Subcutaneous abdominal adipose tissue (tissue), 5 donors: ENCODE measurements around the gene WNK1.

Experiments
- H3K27ac ChIP-seq: one replicate; pipeline ENCODE4 v1.7.0; 2013; ENCODE audit warnings: low read depth, mild to moderate bottlenecking, inconsistent platforms, low read length, moderate library complexity
- H3K27me3 ChIP-seq, 5 donors: one replicate each; pipeline ENCODE4 v1.7.0; 2013; ENCODE audit warnings: low read length in 5 of 5, inconsistent platforms in 1 of 5; ENCODE audit not compliant: control insufficient read depth in 5 of 5, insufficient read depth in 4 of 5
- H3K36me3 ChIP-seq, 5 donors: one replicate each; pipeline ENCODE4 v1.7.0; 2013; ENCODE audit warnings: low read length in 5 of 5; ENCODE audit not compliant: control insufficient read depth in 5 of 5, insufficient read depth in 5 of 5
- H3K4me1 ChIP-seq, 5 donors: one replicate each; pipeline ENCODE4 v1.7.0; 2013; ENCODE audit warnings: low read length in 5 of 5, mild to moderate bottlenecking in 3 of 5, moderate library complexity in 1 of 5; ENCODE audit not compliant: control insufficient read depth in 5 of 5, insufficient read depth in 5 of 5
- H3K4me3 ChIP-seq, 5 donors: one replicate each; pipeline ENCODE4 v1.7.0; 2013; ENCODE audit warnings: low read length in 5 of 5, low read depth in 1 of 5
- H3K9ac ChIP-seq, 5 donors: one replicate each; pipeline ENCODE4 v1.7.0; 2013; ENCODE audit warnings: low read length in 5 of 5, mild to moderate bottlenecking in 4 of 5, moderate library complexity in 3 of 5
- H3K9me3 ChIP-seq, 5 donors: one replicate each; pipeline ENCODE4 v1.7.0; 2013; ENCODE audit warnings: low read length in 5 of 5; ENCODE audit not compliant: control insufficient read depth in 5 of 5
- donor health status: healthy.
- donor health status: healthy.
- donor health status: healthy.
- donor health status: healthy.
- donor health status: healthy.

WNK1 gene

GRCh38 chr12:851343-851742, 99.0 kb downstream of the WNK1 start:
- Histone ChIP-seq H3K27ac (peak overlapping the region; percentile 45), H3K27me3 (no peaks in the 10 kb centered on the region), H3K4me3 (no peak overlapping the region), H3K9me3 (no peaks in the 10 kb centered on the region), H3K9ac (peak overlapping the region in 1 of 5 donors; percentile 34), H3K4me1 (peaks cover 0 to 21% (median 12%) of the 10 kb centered on the region in 5 donors), H3K36me3 (no peaks in the 10 kb centered on the region)

GRCh38 chr12:851913-852312, 99.5 kb downstream of the WNK1 start:
- Histone ChIP-seq H3K27me3 (no peaks in the 10 kb centered on the region), H3K4me1 (peaks cover 0 to 21% (median 12%) of the 10 kb centered on the region in 5 donors), H3K27ac (peak overlapping the region; percentile 45), H3K9ac (no peak overlapping the region), H3K4me3 (no peak overlapping the region), H3K36me3 (peaks cover 0 to 3% (median 0%) of the 10 kb centered on the region in 5 donors), H3K9me3 (no peaks in the 10 kb centered on the region)

GRCh38 chr12:852864-853263, 100.5 kb downstream of the WNK1 start:
- Histone ChIP-seq H3K9me3 (no peaks in the 10 kb centered on the region), H3K27ac (no peak overlapping the region), H3K36me3 (peaks cover 0 to 11% (median 8%) of the 10 kb centered on the region in 5 donors), H3K4me3 (no peak overlapping the region), H3K9ac (peak overlapping the region in 1 of 5 donors; percentile 17), H3K27me3 (no peaks in the 10 kb centered on the region), H3K4me1 (peaks cover 0 to 22% (median 12%) of the 10 kb centered on the region in 5 donors)

- H3K36me3 ChIP-seq, result peaks cover 30 to 52% (median 39%) of the 10 kb centered on the region in 5 donors
- H3K4me1 ChIP-seq, result peaks cover 0 to 6% (median 0%) of the 10 kb centered on the region in 5 donors
- H3K27me3 ChIP-seq, result no peaks in the 10 kb centered on the region
- H3K4me3 ChIP-seq, result no peak overlapping the region
- H3K27ac ChIP-seq, result no peak overlapping the region
- no peaks in the 10 kb centered on the region for H3K9me3 ChIP-seq
- no peak overlapping the region for H3K9ac ChIP-seq
These were observed 105.2 kb downstream of the WNK1 start for GRCh38 chr12:857611-858010.

- Histone ChIP-seq H3K9ac (peak overlapping the region in 1 of 5 donors; percentile 51), H3K27ac (no peak overlapping the region), H3K27me3 (no peaks in the 10 kb centered on the region), H3K36me3 (peaks cover 47 to 77% (median 50%) of the 10 kb centered on the region in 5 donors), H3K4me3 (no peak overlapping the region), H3K4me1 (peaks cover 0 to under 1% (median 0%) of the 10 kb centered on the region in 5 donors), H3K9me3 (no peaks in the 10 kb centered on the region)
These were observed 110.0 kb downstream of the WNK1 start for GRCh38 chr12:862303-862911.

- H3K4me3 ChIP-seq, result no peak overlapping the region
- peaks cover 46 to 78% (median 54%) of the 10 kb centered on the region in 5 donors for H3K36me3 ChIP-seq
- no peaks in the 10 kb centered on the region for H3K4me1 ChIP-seq
- no peaks in the 10 kb centered on the region for H3K9me3 ChIP-seq
- no peak overlapping the region for H3K9ac ChIP-seq
- no peak overlapping the region for H3K27ac ChIP-seq
- H3K27me3 ChIP-seq, result no peaks in the 10 kb centered on the region
These were observed 110.9 kb downstream of the WNK1 start for GRCh38 chr12:863285-863684.

- H3K4me3 ChIP-seq, result no peak overlapping the region
- peaks cover 45 to 77% (median 55%) of the 10 kb centered on the region in 5 donors for H3K36me3 ChIP-seq
- H3K9me3 ChIP-seq, result no peaks in the 10 kb centered on the region
- H3K27me3 ChIP-seq, result no peaks in the 10 kb centered on the region
- no peaks in the 10 kb centered on the region for H3K4me1 ChIP-seq
- H3K27ac ChIP-seq, result no peak overlapping the region
- H3K9ac ChIP-seq, result no peak overlapping the region
These were observed 113.2 kb downstream of the WNK1 start for GRCh38 chr12:865614-866013.

GRCh38 chr12:867905-868304, 115.5 kb downstream of the WNK1 start:
- H3K27me3 ChIP-seq, result no peaks in the 10 kb centered on the region
- H3K4me3 ChIP-seq, result no peak overlapping the region

GRCh38 chr12:868722-869121, 116.3 kb downstream of the WNK1 start:
- no peak overlapping the region for H3K27ac ChIP-seq
- H3K9ac ChIP-seq, result no peak overlapping the region
- no peak overlapping the region for H3K4me3 ChIP-seq
- H3K4me1 ChIP-seq, result no peaks in the 10 kb centered on the region
- H3K9me3 ChIP-seq, result no peaks in the 10 kb centered on the region
- H3K36me3 ChIP-seq, result peaks cover 35 to 70% (median 45%) of the 10 kb centered on the region in 5 donors
- H3K27me3 ChIP-seq, result no peaks in the 10 kb centered on the region

More at GRCh38 chr12:867905-868304, 115.5 kb downstream of the WNK1 start:
- H3K9me3 ChIP-seq, result no peaks in the 10 kb centered on the region
- H3K4me1 ChIP-seq, result no peaks in the 10 kb centered on the region
- H3K27ac ChIP-seq, result no peak overlapping the region
- no peak overlapping the region for H3K9ac ChIP-seq
- H3K36me3 ChIP-seq, result peaks cover 38 to 72% (median 46%) of the 10 kb centered on the region in 5 donors

- H3K9ac ChIP-seq, result no peak overlapping the region
- no peaks in the 10 kb centered on the region for H3K4me1 ChIP-seq
- H3K27me3 ChIP-seq, result no peaks in the 10 kb centered on the region
- no peak overlapping the region for H3K4me3 ChIP-seq
- H3K36me3 ChIP-seq, result peaks cover 31 to 73% (median 51%) of the 10 kb centered on the region in 5 donors
- H3K27ac ChIP-seq, result no peak overlapping the region
- no peaks in the 10 kb centered on the region for H3K9me3 ChIP-seq
These were observed 118.0 kb downstream of the WNK1 start for GRCh38 chr12:870378-870777.
